GM18505 (cell line): ENCODE measurements around the gene MAMDC2.

Source experiments
- ATAC-seq: cut with Tn5 transposase; IDR thresholded peaks from one replicate; pipeline ENCODE4 v1.9.1; 2021; ENCODE audit not compliant: unreplicated experiment
- POLR2A ChIP-seq: IDR thresholded peaks from 4 replicates; pipeline ENCODE4 v1.6.1; 2011; ENCODE audit warnings: borderline replicate concordance; ENCODE audit not compliant: insufficient read depth, insufficient read length; ENCODE audit errors: extremely low read depth

The MAMDC2 gene

DNA sequence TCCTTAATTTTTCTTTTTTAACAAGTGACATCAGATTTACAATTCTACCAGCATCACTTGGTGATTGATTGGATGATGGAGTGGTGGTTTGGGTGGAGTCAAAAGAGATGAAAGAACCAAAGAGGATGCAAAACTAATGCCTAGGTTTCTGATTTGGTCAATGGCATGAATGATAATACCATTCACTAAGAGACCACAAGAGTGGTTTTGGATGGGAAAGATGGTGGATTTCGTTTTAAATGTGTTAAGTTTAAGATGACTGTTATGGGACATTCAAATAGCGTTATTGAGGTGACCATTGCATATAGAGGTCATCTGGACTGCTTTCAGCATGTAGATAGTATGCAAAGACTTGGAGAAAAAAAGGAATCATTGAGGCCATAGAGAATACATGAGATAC lies 218.7 kb downstream of the MAMDC2 start:
- ATAC-seq, result no peak
- TF ChIP-seq POLR2A, result no peak

DNA sequence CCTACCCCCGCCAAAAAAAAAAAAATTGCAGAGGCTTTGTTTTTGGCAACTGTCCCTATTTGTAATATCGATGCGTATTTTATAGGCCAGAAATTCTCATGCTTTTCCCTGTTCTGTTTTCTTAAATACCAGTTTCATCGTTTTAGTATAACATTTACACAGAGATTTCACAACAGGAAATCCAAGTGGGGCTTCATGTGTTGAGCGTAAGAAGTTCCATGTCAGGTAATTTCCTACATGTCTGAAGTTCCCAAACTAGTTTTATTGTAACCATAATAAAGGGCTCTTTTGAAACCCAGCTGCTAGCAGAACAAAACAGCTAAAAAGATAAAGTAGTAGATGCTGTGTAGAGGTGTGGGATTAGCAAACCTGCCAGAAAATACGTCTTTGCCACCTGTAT lies 219.3 kb downstream of the MAMDC2 start:
- no peak for TF ChIP-seq POLR2A
- ATAC-seq, result no peak

DNA sequence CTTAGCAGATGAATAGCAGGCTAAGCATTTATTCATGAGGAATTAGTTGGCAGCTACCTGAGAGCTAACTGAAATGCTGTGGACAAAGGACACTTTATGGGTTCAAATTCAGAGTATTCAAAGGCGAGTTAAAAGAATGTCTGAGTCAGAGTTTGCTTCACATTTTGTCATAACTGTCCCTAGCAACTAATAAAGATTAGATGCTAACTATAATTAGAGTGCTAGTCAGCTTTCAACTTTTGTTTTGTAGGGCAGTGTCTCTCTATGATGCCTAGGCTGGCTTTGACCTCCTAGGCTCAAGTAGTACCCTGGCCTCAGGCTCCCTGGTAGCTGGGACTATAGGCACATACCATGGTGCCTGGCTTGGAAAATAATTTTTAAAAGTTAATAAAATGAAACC lies 219.8 kb downstream of the MAMDC2 start:
- no peak for TF ChIP-seq POLR2A
- ATAC-seq, result no peak
